Measurements from ENCODE around the gene OPRL1. TPM values are rescaled to one million over a fixed set of nuclear protein-coding genes. Genes with fewer than 3 reads are reported as not detected.
"Not testable (repeated sequence)": the region's sequence is repeated elsewhere in the genome, so short reads cannot be mapped to it uniquely, and the experiment has no call there.

The OPRL1 gene
- total RNA-seq, 4 donors from 2014 or later, result 0.34 to 0.91 (median 0.76) TPM; not detected in 1

DNA sequence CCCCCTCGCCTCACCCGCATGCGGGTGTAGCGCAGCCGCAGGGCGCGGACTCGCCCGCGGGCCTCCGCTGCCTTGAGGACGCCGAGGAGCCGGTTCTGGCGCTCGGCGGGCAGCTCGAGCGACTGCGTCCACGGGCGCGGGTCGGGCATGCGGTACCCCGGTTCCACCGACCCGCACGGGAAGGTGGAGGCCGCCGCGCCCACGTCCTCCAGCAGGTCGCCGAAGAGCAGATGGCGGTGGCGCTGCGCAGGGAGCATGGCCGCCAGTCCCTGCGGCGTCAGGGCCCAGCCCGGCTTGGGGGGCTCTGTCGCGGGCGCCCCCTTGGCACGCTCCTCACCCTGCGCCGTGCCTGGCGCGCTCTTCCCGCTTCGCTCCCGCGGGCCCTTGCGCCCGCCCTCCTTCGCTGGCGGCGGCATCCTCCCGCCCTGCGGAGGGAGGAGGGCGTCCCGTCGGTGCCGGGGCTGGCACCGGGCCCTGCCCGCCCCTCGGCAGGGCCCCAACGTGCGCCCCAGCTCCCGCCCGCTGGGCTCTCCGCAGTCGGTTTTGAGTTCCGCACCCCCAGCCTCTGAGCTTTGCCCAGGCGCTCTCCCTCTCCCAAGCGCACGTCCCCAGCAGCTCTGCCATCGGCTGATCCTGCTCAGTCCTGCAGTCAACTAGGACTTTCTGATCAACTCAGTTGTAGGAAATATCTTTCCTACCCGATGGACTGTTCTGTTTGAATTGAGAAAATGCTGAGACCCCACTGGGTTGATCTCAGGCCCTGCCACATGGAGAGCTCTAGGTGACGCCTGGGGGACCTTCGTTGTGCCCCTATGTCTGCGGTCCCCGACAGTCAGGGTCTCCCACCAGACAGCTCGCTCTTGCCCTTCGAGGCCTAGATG is 4.2 kb downstream of the OPRL1 start, which contains the start of gene LKAAEAR1:
TSS of gene LKAAEAR1 (minus strand) at position 595 of the 881 bp plus-strand sequence. CDS start at position 416, 179 bp downstream.
- no peak for DNase-seq
- Histone ChIP-seq H3K36me3 (no peaks in the 10 kb centered on the region), H3K4me1 (peaks cover 17 to 55% (median 20%) of the 10 kb centered on the region in 3 donors), H3K27ac (no peak within 1 kb of the TSS), H3K4me3 (peak within 1 kb of the TSS; percentile 31 to 83 (median 50)), H3K9me3 (no peaks in the 10 kb centered on the region), H3K27me3 (peaks cover 0 to 70% (median 9%) of the 10 kb centered on the region in 4 donors)
- TF ChIP-seq POLR2A (IDR thresholded peaks at IDR 0.05), result no peak
- WGBS, 2 donors, result 3% methylated on average over 36 of the region's 86 CpGs; no CpG with 5 or more reads in 1 of the 2 donors
- intact Hi-C loops (cut with DNase I), result no loop called here

DNA sequence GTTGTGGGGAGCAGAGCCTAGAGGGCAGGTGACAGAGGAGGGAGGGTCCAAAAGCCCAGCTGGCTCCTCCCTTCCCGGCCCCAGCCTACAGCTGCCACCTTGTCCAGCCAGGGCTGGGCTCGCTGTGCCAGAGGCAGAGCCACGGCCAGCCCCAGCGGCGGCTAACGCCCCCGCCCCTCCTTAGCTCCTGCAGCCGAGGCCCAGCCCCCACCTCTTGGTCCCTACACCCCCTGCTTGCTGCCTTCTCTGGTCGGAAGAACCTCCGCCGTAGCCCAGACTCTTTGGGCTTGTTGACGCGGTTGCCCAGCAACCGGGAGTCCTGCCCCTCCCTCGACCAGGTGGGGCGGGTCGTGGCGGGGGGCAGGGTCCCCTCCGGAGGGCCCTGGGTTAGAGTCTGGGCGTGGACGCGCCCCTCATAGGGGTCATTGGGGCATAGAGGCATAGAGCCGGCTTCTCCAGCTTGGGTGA is 4.8 kb downstream of the OPRL1 start:
- intact Hi-C loops (cut with DNase I), result no loop called here
- Histone ChIP-seq H3K27ac (no peak overlapping the region), H3K9me3 (no peaks in the 10 kb centered on the region), H3K4me3 (no peak overlapping the region), H3K36me3 (no peaks in the 10 kb centered on the region), H3K27me3 (peaks cover 0 to 77% (median 9%) of the 10 kb centered on the region in 4 donors), H3K4me1 (peaks cover 14 to 49% (median 15%) of the 10 kb centered on the region in 3 donors)
- 0% methylated on average over 3 of the region's 23 CpGs; no CpG with 5 or more reads in 1 of the 2 donors for WGBS, 2 donors
- TF ChIP-seq, protein P1, sequence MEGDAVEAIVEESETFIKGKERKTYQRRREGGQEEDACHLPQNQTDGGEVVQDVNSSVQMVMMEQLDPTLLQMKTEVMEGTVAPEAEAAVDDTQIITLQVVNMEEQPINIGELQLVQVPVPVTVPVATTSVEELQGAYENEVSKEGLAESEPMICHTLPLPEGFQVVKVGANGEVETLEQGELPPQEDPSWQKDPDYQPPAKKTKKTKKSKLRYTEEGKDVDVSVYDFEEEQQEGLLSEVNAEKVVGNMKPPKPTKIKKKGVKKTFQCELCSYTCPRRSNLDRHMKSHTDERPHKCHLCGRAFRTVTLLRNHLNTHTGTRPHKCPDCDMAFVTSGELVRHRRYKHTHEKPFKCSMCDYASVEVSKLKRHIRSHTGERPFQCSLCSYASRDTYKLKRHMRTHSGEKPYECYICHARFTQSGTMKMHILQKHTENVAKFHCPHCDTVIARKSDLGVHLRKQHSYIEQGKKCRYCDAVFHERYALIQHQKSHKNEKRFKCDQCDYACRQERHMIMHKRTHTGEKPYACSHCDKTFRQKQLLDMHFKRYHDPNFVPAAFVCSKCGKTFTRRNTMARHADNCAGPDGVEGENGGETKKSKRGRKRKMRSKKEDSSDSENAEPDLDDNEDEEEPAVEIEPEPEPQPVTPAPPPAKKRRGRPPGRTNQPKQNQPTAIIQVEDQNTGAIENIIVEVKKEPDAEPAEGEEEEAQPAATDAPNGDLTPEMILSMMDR (IDR thresholded peaks at IDR 0.05), result no peak
- TF ChIP-seq POLR2A (IDR thresholded peaks at IDR 0.05), result no peak
- no peak for DNase-seq

DNA sequence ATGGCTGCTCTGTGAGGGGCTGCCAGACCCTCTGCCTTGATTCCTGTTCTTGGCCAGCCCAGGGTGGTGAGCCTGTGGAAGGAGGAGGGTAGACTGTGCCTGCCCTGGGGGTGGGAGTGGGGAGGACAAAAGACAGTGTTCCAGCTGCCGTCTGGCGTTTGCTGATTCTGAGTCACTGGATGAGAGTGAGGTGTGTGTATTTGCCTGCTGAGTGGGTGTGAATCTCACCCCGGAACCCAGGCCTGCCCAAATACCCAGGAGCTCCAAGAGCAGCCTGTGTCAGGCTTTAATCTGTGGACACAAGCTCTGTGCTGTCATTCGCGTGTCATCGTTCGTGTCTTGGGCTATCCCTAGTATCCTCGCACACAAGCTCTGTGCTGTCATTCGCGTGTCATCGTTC is 6.9 kb downstream of the OPRL1 start:
- H3K4me3 ChIP-seq, result no peak overlapping the region
- H3K27me3 ChIP-seq, result peaks cover 0 to 81% (median 9%) of the 10 kb centered on the region in 4 donors
- WGBS, 2 donors, result 56 to 74% methylated on average over 7 to 11 of the region's 11 CpGs
- H3K9me3 ChIP-seq, result no peaks in the 10 kb centered on the region
- no peak overlapping the region for H3K27ac ChIP-seq
- H3K36me3 ChIP-seq, result no peaks in the 10 kb centered on the region
- no peak for DNase-seq
- peaks cover 14 to 33% (median 15%) of the 10 kb centered on the region in 3 donors for H3K4me1 ChIP-seq
- intact Hi-C loops (cut with DNase I), result no loop called here
- TF ChIP-seq, protein P1 (IDR thresholded peaks at IDR 0.05), result no peak
- TF ChIP-seq POLR2A (IDR thresholded peaks at IDR 0.05), result no peak

DNA sequence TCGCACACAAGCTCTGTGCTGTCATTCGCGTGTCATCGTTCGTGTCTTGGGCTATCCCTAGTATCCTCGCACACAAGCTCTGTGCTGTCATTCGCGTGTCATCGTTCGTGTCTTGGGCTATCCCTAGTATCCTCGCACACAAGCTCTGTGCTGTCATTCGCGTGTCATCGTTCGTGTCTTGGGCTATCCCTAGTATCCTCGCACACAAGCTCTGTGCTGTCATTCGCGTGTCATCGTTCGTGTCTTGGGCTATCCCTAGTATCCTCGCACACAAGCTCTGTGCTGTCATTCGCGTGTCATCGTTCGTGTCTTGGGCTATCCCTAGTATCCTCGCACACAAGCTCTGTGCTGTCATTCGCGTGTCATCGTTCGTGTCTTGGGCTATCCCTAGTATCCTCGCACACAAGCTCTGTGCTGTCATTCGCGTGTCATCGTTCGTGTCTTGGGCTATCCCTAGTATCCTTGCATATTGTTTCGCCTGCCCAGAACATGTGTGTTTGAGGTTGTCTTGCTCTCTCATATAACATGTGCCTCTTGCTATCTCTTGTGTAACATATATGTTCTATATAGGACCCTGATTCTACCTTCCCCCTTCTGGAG is 7.4 kb downstream of the OPRL1 start:
- H3K27ac ChIP-seq; H3K4me3 ChIP-seq; DNase-seq; intact Hi-C loops (cut with DNase I); H3K36me3 ChIP-seq; H3K9me3 ChIP-seq: not testable (repeated sequence)
- H3K4me1 ChIP-seq, result peaks cover 14 to 33% (median 15%) of the 10 kb centered on the region in 3 donors
- 60 to 90% methylated on average over 2 of the region's 36 CpGs for WGBS, 2 donors
- H3K27me3 ChIP-seq, result peaks cover 0 to 78% (median 9%) of the 10 kb centered on the region in 4 donors

DNA sequence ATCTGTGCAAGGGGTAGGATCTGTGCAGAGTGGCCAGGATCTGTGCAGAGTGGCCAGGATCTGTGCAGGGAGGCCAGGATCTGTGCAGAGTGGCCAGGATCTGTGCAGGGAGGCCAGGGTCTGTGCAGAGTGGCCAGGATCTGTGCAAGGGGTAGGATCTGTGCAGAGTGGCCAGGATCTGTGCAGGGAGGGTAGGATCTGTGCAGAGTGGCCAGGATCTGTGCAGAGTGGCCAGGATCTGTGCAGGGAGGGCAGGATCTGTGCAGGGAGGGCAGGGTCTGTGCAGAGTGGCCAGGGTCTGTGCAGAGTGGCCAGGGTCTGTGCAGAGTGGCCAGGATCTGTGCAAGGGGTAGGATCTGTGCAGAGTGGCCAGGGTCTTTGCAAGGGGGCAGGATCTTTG is 8.7 kb downstream of the OPRL1 start:
- Histone ChIP-seq H3K4me1 (peaks cover 8 to 28% (median 10%) of the 10 kb centered on the region in 3 donors), H3K27me3 (peaks cover 0 to 75% (median 9%) of the 10 kb centered on the region in 4 donors)
- H3K27ac ChIP-seq; H3K9me3 ChIP-seq; DNase-seq; H3K4me3 ChIP-seq; H3K36me3 ChIP-seq; intact Hi-C loops (cut with DNase I): not testable (repeated sequence)

DNA sequence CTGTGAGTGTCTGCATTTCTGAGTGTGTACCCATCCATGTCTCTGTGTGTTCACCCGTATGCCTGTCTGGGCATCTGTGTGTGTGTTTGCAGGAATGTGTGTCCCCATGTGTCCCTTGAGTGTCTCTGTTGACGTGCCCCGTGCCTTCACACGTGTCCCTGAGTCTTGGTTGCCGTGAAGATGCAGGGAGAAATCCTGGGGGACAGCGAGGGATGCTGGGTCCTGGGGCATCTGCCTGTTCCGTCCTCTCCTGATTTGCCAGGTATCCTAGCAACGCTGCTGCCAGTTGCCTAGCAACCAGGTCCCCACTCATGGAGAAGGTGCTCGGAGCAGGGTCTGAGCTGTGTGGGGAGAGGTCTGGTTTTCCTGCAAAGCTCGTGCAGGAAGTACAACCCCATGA is 10.3 kb downstream of the OPRL1 start:
- TF ChIP-seq POLR2A (IDR thresholded peaks at IDR 0.05), result no peak
- TF ChIP-seq, protein P1 (IDR thresholded peaks at IDR 0.05), result no peak
- WGBS, 2 donors, result 40 to 45% methylated on average over 1 to 6 of the region's 10 CpGs
- H3K36me3 ChIP-seq, result no peaks in the 10 kb centered on the region
- peaks cover 0 to 59% (median 1%) of the 10 kb centered on the region in 4 donors for H3K27me3 ChIP-seq
- no peaks in the 10 kb centered on the region for H3K9me3 ChIP-seq
- H3K4me3 ChIP-seq, result no peak overlapping the region
- H3K27ac ChIP-seq, result no peak overlapping the region
- intact Hi-C loops (cut with DNase I), result no loop called here
- H3K4me1 ChIP-seq, result peaks cover 0 to 13% (median 0%) of the 10 kb centered on the region in 3 donors
- no peak for DNase-seq

Measured in esophagus squamous epithelium (tissue), 5 donors.